Ishikawa (cell line): Measurements from ENCODE around the gene TST.

Experiments
- CEBPB ChIP-seq: IDR thresholded peaks from 2 replicates; pipeline ENCODE4 v1.6.1; 2012
- EGR1 ChIP-seq: IDR thresholded peaks from 2 replicates; pipeline ENCODE4 v1.6.1; 2012
- EP300 ChIP-seq: IDR thresholded peaks from 2 replicates; pipeline ENCODE4 v1.6.1; 2012; ENCODE audit warnings: borderline replicate concordance
- RAD21 ChIP-seq: IDR thresholded peaks from 2 replicates; pipeline ENCODE4 v1.6.1; 2012; ENCODE audit warnings: low read depth
- TEAD4 ChIP-seq: IDR thresholded peaks from 2 replicates; pipeline ENCODE4 v1.6.1; 2012
- YY1 ChIP-seq: IDR thresholded peaks from 2 replicates; pipeline ENCODE4 v1.6.1; 2012; ENCODE audit warnings: low read depth
- ZBTB7A ChIP-seq: IDR thresholded peaks from 2 replicates; pipeline ENCODE4 v1.6.1; 2012; ENCODE audit warnings: low read depth
- TF ChIP-seq, protein P1 (sequence below): IDR thresholded peaks from 2 replicates; pipeline ENCODE4 v1.6.1; 2012
- TF ChIP-seq, protein P2 (sequence below): IDR thresholded peaks from 2 replicates; pipeline ENCODE4 v1.6.1; 2012; ENCODE audit warnings: low read depth, mild to moderate bottlenecking
- TF ChIP-seq, protein P3 (sequence below): IDR thresholded peaks from 2 replicates; pipeline ENCODE4 v1.6.1; 2012

DNA sequence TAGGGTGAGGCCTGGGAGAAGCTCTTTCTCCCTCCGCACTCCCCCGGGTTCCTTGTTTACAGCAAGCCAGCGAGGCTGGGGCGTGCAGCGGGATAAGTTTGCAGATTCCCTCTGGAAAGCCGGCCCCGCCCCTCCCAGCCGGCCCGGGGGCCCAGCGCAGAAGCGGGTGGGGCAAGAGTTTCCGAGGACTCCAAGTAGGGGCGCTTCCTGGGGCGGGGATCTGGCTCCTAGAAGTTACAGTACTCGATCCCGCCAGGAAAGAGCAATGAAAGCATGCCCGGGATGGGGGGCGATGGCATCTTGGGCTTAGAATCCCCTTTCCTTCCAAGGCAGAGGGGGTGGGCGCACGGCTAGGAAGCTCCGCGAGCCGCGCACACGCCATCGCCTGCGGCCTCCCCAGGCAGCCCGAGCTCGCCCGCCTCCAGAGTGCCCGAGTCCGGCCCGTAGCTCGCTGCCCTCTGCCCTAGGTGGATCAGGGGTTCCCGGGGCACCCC is 385 bp downstream of the TST start:
- no peak for TF ChIP-seq EGR1
- TF ChIP-seq CEBPB = no peak
- TF ChIP-seq YY1 = no peak
- no peak for TF ChIP-seq EP300
- TF ChIP-seq, protein P1, sequence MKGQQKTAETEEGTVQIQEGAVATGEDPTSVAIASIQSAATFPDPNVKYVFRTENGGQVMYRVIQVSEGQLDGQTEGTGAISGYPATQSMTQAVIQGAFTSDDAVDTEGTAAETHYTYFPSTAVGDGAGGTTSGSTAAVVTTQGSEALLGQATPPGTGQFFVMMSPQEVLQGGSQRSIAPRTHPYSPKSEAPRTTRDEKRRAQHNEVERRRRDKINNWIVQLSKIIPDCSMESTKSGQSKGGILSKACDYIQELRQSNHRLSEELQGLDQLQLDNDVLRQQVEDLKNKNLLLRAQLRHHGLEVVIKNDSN = no peak
- no peak for TF ChIP-seq RAD21
- TF ChIP-seq, protein P2, sequence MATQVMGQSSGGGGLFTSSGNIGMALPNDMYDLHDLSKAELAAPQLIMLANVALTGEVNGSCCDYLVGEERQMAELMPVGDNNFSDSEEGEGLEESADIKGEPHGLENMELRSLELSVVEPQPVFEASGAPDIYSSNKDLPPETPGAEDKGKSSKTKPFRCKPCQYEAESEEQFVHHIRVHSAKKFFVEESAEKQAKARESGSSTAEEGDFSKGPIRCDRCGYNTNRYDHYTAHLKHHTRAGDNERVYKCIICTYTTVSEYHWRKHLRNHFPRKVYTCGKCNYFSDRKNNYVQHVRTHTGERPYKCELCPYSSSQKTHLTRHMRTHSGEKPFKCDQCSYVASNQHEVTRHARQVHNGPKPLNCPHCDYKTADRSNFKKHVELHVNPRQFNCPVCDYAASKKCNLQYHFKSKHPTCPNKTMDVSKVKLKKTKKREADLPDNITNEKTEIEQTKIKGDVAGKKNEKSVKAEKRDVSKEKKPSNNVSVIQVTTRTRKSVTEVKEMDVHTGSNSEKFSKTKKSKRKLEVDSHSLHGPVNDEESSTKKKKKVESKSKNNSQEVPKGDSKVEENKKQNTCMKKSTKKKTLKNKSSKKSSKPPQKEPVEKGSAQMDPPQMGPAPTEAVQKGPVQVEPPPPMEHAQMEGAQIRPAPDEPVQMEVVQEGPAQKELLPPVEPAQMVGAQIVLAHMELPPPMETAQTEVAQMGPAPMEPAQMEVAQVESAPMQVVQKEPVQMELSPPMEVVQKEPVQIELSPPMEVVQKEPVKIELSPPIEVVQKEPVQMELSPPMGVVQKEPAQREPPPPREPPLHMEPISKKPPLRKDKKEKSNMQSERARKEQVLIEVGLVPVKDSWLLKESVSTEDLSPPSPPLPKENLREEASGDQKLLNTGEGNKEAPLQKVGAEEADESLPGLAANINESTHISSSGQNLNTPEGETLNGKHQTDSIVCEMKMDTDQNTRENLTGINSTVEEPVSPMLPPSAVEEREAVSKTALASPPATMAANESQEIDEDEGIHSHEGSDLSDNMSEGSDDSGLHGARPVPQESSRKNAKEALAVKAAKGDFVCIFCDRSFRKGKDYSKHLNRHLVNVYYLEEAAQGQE = no peak
- no peak for TF ChIP-seq TEAD4
- no peak for TF ChIP-seq ZBTB7A
- TF ChIP-seq, protein P3, sequence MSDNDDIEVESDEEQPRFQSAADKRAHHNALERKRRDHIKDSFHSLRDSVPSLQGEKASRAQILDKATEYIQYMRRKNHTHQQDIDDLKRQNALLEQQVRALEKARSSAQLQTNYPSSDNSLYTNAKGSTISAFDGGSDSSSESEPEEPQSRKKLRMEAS = no peak
